Astrocyte (in vitro differentiated cells and primary cell): ENCODE data around the gene AZGP1.
"Not testable (repeated sequence)": the region's sequence is repeated elsewhere in the genome, so short reads cannot be mapped to it uniquely, and the experiment has no call there.

Source experiments
- CTCF ChIP-seq: IDR thresholded peaks from 2 replicates; pipeline ENCODE4 v1.5.1; 2011; ENCODE audit warnings: low read depth, mild to moderate bottlenecking, inconsistent platforms, low read length, moderate library complexity; ENCODE audit not compliant: insufficient read depth
- EZH2 ChIP-seq: IDR thresholded peaks from 2 replicates; pipeline ENCODE4 v1.6.1; 2012; ENCODE audit warnings: mild to moderate bottlenecking, low read length, inconsistent platforms; ENCODE audit not compliant: insufficient read depth

- not testable (repeated sequence) for TF ChIP-seq CTCF, EZH2
Measured at GRCh38 chr7:99935009-99935408, 40.8 kb downstream of the AZGP1 start.
